ENCODE results near the gene SIGLEC1.

SIGLEC1 gene

GRCh38 chr20:3712279-3712873 lies at the start of gene SIGLEC1:
Gene SIGLEC1, minus strand, starts transcription at chr20:3712600. Its CDS starts 5,472 bp downstream, at chr20:3707128.
- DNase-seq: peak; percentile 98 to 99 (median 99)

- DNase-seq: no peak
Observed at GRCh38 chr20:3760655-3761348, 48.4 kb upstream of the SIGLEC1 start.

- DNase-seq: no peak
Observed at GRCh38 chr20:3759884-3760283, 47.5 kb upstream of the SIGLEC1 start.

- no peak for DNase-seq
Observed at GRCh38 chr20:3759316-3759823, 47.0 kb upstream of the SIGLEC1 start.

- DNase-seq: no peak
Observed at GRCh38 chr20:3758566-3758965, 46.2 kb upstream of the SIGLEC1 start.

GRCh38 chr20:3757268-3757667 lies 44.9 kb upstream of the SIGLEC1 start:
- peak; percentile 40 to 68 (median 62) for DNase-seq

GRCh38 chr20:3755814-3756480 lies 43.5 kb upstream of the SIGLEC1 start:
- no peak for DNase-seq

GRCh38 chr20:3755269-3755668 lies 42.9 kb upstream of the SIGLEC1 start:
- DNase-seq: no peak

- no peak for DNase-seq
Observed at GRCh38 chr20:3754276-3754630, 41.9 kb upstream of the SIGLEC1 start.

- DNase-seq: no peak
Observed at GRCh38 chr20:3753501-3754275, 41.3 kb upstream of the SIGLEC1 start.

GRCh38 chr20:3753098-3753497 lies 40.7 kb upstream of the SIGLEC1 start:
- DNase-seq: peak; percentile 72 to 87 (median 83)

- no peak for DNase-seq
Observed at GRCh38 chr20:3752386-3752759, 40.0 kb upstream of the SIGLEC1 start.

- peak; percentile 83 to 88 (median 85) for DNase-seq
Observed at GRCh38 chr20:3751675-3752385, 39.4 kb upstream of the SIGLEC1 start.

GRCh38 chr20:3751305-3751674 lies 38.9 kb upstream of the SIGLEC1 start:
- DNase-seq: no peak

- DNase-seq: peak; percentile 51 to 78 (median 63)
Observed at GRCh38 chr20:3749689-3750531, 37.5 kb upstream of the SIGLEC1 start.

GRCh38 chr20:3749087-3749688 lies 36.8 kb upstream of the SIGLEC1 start:
- DNase-seq: no peak

GRCh38 chr20:3748073-3748472 lies 35.7 kb upstream of the SIGLEC1 start:
- no peak for DNase-seq

GRCh38 chr20:3747471-3747870 lies 35.1 kb upstream of the SIGLEC1 start:
- no peak for DNase-seq

- no peak for DNase-seq
Observed at GRCh38 chr20:3745686-3746173, 33.3 kb upstream of the SIGLEC1 start.

GRCh38 chr20:3744806-3745685 lies 32.6 kb upstream of the SIGLEC1 start:
- peak; percentile 87 to 92 (median 90) for DNase-seq

Measured in suppressor macrophage treated with lipopolysaccharide for 1 hour (primary cell).